ENCODE results near the gene UTS2R.

UTS2R gene

DNA sequence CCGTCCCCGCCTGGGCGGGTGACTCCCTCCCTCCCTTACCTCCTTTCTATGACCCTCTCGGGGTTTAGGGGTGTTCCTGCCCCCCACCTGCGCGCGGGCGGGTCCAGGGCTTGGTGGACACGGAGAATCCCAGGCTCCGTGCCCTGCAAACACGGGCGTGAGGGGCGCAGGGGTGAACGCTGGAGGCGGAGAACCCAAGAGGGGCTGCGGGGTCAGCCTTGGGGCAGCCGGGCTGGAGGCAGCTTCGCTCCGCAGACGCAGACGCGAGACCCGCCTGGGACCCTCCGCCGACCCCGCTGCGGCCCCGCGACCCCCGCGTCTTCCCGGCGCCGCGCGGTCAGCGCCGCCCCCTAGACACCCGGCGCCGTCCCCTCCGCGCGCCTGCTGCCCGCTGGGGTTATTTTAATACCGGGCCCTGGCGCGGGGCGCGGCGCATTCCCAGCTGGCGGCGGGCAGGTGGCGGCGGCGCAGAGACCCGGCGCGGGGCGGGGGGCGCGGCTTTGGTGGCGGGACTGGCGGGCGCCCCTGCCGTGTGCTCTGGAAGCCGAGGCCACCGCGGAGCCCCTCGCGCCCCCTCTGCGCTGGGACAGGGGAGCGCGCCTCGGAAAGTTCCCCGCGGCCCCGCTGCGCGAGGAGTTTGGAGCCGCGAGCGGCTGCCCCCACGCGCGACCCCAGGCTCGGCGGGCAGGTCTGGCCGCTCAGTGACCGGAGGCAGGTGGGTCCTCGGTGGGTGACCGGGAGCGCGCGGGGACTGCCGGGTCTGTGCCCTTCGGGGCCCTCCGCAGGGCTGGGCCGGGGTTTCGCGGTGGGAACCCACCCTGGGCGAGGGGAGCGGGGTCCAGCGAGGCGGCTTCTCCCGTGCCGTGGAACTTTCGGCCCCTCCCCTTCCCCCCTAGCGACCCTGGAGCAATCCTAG is at the start of gene UTS2R:
TSS of gene UTS2R (plus strand) at position 433 of the 916 bp plus-strand sequence. CDS start 2,560 bp downstream, outside the sequence.
- DNase-seq (ENCODE audit: low read depth in 2 of 2): no peak

DNA sequence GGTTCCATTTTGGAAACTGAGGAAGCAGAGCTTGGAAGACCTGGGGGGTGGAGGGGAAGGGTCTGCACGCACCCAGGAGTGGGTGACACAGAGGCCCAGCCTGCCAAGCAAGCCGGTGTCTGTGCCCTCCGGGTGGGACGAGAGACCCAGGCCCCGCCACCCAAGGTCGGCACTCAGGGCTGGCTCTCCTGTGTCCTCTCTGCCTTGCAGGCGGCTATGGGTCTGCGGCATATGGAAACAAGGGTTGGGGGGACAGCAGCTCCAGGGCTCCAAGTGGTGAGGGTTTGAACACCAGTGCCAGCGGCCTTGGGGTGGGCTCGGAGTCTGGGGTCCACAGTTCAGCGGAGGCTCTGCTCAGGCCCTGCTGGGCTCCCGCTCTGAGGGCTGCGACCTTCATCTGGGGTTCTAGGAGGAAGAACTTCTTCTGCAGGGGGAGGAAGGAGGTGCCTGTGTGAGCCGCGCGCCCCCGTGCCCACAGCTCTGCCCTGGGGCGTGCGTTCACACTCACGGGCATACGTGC is 49.6 kb upstream of the UTS2R start:
- no peak for DNase-seq (ENCODE audit: low read depth in 2 of 2)

DNA sequence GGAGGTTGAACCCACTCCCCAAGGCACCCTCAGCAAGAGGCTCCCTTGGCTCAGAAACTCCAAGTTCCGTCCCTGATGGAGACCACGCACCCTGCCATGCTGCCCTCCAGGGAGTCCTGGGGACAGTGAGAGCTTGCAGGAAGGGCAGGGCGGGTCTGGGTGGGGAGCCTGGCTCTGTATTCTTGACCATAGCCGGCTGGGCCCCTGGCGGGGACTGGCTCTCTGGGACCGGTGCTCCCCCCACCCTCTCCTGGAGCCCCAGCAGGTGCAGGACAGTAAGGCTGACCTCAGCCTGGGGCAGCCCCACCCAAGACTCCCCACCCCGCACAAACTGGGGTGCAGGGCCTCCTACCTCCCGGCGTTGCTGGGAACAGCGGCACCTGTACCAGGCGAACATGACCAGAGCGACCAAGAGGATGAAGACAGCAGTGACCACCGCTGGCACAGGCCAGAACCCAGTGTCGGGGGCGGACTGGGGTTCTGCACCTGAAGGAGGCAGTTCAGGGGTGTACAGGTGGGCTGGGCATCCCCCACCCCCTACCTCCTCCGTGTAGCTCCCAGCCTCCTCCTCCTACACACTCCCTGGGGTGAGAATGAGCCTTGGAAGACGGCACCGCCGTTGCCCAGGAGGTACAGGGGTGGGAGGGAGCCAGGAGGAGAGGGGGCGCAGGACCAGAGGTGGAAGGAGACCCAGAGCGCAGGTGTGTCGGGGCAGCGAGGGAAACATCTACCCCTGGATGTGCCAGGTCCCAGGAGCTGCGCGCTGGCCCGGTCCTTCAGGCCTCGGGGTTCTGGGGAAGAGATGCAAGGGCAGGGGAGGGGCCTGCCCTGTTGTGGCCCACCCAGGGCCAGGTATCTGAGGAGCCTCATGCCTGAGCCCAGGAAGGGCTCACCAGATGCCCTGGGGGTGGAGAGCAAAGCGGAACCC is 48.8 kb upstream of the UTS2R start:
- no peak for DNase-seq (ENCODE audit: low read depth in 2 of 2)

DNA sequence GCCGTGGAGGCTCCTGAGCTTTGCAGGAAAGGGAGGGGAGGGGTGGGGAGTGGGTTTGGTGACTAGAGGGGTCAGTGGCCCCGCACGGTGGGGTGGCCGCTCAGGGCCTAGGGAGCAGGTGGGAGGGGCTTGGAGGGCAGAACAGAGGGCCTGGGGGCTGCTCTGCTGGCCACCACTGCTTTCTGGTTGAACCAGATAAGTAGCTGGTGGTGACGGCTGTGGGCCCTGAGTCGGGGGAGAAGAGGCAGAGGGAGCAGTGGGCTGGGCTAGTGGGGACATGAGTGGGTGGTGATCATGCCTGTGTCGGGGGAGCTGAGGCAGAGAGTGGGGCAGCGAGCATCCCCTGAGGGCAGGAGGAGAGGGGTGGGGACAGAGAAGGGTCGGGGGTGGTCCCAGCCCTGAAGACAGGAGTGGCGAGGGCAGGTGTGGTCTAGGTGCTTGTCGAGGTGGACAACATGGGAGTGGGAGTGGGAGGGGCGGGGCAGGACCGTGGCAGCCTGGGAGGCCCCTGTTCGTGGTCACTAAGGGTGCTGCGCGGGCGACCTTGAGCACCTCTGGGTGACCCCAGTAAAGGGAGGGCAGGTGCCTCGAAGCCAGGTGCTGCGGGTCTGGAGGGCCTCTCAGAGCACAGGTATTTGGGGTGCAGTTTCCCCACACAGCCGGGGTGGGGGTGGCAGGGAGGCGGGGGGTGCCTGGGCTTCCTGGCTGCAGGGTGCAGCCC is 47.9 kb upstream of the UTS2R start:
- DNase-seq (ENCODE audit: low read depth in 2 of 2): no peak

DNA sequence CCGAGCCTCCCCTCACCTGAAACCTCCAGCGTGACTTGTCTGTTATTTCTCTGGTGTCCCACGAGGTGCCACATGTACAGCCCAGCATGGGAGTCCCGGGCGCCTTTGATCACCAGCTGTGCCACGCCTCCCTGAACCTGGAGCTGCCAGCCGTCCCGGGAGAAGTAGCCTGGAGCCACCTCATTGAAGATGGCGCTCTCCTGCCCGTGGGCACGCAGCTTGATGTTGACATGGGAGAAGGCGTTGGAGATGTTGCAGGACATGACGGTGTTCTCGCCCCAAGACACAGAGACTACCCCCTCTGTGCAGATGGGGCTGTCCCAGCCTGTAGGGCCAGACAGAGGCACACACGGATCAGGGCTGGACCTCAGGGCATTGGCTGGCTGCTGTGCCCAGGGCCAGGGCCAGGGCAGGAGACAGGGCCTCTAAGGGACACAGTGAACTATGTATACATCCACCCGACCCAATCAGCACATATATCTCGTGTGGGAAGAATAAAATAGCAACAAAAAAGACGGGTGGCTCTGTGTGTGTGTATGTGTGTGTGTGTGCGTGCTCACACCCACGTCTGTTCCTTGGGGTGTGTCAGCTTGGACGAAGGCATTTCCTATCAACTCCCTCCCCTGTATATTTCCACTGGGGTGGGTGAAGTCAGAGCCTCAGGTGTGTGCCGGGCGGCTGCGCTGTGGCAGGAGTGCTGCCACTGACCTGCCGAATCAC is 46.8 kb upstream of the UTS2R start:
- no peak for DNase-seq (ENCODE audit: low read depth in 2 of 2)

DNA sequence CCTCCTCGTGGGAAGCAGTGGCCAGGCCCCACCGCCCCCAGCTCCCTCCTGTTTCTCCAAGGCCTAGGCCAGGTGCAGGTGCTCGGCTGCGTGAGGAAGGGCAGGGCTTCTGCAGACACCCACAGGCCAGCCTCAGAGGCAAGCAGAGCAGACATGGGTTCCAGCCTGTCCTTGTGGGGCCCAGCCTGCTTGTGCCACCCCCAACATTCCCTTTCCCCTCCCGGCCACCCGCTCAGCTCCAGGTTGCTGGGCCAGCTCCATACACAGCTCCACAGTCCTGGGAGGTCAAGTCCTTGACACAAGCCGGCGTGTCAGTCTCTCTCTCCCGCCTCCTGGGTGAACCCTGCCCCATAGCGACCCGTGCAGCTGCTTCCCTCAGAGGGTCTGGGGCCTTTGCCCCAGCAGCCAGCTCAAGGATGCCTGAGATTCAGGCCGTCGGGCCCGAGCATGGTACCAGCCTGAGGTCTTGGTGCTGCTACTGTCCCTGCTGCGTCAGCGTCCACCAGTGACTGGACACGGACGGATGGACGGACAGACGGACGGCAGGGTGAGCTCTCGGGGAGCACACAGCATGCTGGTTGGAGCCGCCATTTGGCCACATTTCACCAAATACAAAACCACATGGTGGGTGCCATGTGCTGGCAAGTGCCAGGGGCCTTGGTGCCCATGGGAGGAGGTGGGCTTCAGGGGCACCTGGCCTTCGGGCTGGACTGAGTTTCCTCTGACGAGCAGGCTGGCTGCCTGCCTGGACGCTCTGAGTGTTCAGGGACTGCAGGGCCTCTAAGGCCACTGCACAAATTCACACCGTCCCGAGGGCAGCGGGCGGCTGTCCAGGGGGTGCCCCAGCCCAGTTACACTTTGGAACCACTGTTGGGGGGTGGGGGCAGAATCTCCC is 46.0 kb upstream of the UTS2R start:
- DNase-seq (ENCODE audit: low read depth in 2 of 2): no peak

DNA sequence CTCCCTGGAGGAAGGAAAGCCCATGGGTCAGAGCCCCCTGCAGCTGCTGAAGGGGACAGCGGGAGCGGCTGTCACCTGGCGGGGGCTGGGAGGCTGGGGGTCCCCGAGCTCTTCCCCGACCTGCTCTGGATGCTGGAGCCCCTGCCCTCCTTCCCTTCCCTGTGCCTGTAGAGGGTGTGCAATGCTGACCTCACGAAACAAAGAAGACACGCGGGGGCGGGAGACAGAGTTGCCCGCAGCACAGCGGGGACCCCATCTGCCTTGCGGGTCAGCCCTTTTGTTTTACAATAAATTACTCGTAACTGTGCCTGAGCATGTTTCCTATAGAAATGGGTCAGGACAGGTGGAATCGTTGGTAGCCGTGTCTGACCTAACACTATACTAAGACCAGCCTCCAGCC is 44.3 kb upstream of the UTS2R start:
- DNase-seq (ENCODE audit: low read depth in 2 of 2): no peak

DNA sequence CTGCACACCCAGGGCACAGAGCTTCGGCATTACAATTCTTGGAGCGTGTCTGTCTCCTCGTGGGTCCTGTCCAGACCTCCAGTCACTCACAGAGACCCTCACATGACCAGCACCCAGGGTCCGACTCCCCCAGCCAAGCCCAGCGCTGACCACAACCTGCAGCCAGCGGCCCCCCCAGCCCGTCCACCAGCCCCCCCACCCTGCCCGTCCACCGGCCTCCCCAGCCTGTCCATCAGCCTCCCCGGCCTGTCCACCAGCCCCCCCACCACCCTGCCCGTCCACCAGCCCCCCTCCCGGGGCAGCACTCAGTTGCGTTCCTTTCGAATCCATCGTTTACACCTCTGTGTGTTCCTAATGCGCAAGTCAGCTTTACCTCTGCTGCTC is 43.8 kb upstream of the UTS2R start:
- DNase-seq (ENCODE audit: low read depth in 2 of 2): no peak

DNA sequence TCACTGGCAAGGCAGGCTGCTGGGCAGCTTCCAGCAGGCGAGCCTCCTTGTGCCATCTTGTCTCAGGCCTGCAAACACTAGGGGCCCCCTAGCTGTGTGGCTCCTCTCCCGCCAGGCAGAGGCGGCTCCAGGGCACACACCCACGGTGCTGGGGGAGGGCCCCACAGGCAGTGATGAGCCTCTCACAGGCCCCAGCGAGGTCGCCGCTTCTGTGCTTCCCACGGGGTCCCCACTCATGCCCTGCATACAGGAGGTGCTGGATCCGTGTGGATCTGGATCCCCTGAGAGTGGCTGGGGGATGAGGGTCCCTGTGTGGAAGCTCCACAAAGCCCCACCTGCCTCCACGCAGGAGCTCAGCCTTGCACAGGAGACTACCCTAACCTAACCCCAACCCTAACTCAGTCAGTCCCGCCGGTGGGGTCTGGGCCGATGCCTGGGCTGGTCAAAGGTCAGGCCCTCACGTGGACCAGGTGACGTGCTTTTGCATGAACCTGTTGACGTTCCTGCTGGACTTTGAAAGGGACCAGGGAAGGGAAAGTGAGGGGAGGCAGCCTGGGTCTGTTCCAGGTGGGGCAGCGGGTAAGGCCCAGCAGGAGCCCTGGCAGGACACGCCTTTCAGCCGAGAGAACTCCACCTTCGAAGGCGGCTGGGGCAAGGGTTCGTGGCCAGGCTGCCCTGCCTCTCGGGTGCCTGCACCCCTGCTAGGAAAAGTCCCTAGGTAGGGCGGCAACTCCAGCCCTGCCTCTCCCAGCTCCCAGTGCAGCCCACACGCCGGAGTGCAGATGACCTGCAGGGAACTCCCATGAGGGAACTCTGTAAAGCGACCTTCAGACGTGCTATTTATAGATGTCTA is 43.2 kb upstream of the UTS2R start:
- DNase-seq (ENCODE audit: low read depth in 2 of 2): no peak

DNA sequence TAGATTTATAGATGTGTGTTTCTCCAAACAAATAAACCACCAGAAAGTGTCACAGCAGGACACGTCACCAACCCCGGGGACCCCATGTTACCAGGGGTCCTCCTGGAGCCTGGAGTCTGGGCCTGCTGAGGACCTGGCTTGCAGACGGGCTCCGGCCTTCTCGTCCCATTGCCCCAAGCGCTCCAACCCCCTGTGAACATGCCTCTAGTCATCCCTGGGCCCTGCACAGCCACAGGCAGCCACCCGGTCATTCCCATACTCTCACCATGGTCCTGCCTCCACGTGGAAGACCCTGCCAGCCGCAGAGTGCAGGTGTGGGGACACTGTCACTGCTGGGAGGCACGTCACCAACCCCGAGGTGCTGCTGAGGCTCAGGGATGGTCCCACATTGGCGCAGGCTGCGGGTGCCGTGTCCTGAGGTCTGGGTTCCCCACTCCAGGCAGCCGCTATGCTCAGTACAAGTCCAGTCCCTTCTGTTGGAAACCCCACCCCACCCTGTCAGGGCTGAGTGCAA is 42.5 kb upstream of the UTS2R start:
- no peak for DNase-seq (ENCODE audit: low read depth in 2 of 2)

DNA sequence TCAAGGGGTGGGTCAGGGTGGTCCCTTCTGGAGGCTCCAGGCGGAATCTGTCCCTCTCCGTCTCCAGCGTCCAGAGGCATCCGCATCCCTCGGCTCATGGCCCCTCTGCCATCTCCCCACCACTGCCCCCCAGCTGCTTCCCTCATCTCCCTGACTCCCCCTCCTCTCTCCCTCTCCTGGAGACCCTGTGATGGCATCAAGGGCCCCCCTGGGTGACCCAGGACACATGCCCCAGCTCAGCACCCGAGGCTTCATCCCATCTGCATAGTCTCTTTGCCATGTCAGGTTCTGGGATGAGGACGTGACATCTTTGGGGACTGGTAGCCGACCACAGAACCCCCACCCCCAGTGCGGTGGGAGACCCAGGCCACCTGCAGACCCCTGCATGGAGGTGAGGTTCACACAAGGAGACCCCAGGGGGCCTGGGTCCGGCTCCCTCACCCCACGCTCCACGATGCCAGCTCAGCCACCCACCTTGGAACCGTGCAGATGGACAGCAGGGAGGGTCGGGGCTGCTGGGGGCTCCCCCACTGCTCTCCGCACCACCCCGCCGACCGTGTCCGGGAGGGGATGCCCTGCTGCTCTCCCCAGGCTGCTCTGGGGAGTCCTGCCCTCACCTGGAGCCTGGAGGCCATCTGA is 41.8 kb upstream of the UTS2R start:
- no peak for DNase-seq (ENCODE audit: low read depth in 2 of 2)

DNA sequence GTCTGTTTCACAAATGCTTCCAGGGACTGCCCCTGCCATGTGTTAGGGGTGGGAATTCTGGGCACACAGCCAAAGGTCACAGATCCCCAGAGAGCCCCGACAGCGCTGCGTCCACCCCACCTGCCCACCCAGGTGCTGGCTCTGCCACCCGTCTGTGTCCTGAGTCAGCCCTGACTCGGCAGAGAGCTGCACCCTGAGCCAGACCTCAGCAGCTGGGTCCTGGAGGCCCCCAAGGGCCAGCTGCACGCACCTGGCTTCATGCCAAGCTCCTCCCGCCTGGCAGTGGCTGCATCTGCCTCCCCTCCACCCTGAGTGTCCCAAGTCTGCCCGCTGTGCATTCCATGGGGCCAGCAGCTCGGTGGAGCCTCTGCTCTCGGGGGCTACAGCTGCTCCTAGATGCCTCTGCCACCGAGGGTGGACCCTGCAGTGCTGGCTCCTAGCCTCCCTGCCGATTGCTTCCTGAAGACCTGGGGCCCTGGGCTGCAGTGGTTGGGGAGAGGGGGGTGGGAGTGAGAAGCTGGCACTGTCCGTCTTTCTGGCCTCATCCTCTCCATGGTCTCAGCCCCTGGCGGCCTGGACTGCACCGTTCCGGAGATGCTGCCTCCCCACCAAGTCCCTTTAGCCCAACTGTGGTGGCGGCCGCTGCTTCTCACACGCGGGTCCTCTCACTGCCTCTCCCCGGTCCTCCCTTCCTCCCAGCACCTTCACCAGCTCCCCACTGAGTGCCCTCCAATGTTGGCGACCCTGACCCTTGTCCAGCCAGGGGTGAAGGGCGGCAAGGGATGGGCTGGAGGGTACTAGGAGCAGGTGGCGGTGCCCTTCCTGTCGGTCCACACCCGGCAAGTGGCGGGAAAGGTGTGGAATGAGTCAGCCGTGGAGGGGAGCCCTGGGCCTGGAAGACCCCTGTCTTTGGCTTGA is 41.0 kb upstream of the UTS2R start:
- no peak for DNase-seq (ENCODE audit: low read depth in 2 of 2)

DNA sequence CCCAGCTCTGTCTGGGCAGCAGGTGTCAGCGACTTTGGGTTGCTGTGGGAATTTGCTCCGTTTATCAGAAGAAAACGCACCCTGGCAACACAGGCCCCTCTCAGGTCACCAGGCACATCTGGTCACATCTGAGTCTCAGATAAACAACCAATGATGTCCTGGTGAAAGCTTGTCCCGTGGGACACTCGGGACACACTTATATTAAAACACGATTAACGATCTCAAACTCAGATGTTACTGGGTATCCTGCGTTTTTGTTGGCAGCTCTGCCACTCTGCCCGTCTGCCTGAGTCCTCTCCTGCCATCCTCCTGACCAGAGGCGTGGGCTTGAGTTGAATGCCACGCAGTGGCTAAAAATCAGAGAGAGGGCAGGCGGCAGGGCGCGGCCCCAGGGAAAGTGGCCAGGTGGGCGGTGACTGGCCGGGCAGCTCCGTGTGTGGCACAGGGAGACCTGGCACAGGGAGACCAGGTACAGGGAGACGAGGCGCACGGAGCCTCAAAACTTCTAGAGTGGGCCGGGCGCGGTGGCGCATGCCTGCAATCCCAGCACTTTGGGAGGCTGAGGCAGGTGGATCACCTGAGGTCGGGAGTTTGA is 40.1 kb upstream of the UTS2R start:
- no peak for DNase-seq (ENCODE audit: low read depth in 2 of 2)

DNA sequence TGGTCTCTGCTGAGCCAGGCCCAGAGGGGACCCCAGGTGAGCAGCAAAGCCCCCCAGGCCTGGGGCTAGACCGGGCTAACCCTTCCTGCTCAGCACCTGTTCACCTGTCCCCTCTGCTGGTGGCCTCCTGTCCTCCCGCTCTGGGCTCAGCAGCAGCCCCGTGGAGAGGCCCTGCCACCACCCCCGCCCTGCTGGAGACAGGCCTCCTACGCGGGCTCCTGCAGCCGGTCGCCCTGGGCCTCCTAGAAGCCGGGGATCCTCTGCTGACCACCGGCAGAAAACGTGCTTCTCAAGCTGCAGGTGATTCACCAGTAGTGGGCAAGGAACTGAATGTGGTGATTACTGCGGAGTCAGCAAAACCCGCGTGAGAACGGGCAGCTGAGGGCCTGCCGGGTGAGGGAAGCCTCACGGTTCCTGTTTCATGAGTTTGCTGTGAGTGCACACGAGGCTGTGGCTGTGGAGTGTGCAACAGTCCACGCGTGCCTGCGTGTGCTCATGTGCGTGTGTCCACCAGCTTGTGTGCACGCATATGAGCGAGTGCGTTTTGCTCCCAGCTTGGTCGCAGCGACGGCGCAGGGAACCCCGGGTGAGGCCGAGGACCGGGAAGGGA is 38.8 kb upstream of the UTS2R start:
- DNase-seq (ENCODE audit: low read depth in 2 of 2): no peak

DNA sequence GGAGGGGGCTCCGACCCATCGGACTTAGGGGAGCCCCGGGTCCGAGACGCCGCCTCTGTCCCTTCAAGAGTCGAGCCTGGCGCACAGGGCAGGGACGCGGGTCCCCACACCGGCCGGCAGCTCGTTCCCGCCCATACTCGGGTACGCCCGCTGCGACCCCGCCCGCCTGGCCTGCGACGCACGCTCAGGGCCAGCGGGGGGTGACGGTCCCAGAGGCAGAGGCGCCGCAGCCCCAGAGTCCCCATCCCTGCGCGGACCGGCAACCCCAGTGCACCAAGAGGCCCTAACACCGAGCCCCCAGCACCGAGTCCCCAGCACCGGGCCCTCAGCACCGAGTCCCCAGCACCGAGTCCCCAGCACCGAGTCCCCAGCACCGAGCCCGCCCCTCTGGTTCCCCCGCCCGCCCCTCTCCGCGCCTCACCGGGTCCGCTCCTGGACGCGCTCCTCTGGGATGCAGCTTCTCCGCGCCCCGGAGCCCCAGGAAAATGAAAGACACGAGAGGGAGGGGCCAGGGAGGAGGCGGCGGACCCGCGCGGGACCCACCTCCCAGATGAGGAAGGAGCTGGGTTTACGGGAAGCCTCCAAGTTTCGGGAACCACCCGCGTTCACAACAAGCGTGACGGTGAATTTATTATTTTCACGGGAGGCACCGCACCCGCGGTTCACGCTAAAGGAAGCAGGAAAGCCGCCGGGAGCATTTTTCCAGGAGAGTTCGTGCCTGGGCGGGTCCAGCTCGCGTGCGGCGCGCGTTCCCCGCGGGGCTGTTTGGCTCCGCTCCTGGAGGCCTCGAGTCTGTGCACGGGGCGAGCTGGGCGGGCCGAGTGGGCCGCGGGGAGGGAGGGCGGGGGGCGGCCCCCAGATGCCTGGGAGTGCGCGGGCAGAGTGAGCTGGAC is 38.0 kb upstream of the UTS2R start, which contains the start of gene SECTM1:
TSS of gene SECTM1 (minus strand) at position 488 of the 893 bp plus-strand sequence. CDS start 6,526 bp downstream, outside the sequence.
- no peak for DNase-seq (ENCODE audit: low read depth in 2 of 2)
